Smooth muscle cell (in vitro differentiated cells): ENCODE measurements around the gene ENAH. TPM values are rescaled to one million over a fixed set of nuclear protein-coding genes. Genes with fewer than 3 reads are reported as not detected.

Experiments used
- DNase-seq: peaks from one replicate; lab custom pipeline; 2025; ENCODE audit not compliant: unreplicated experiment; lab: John Stamatoyannopoulos, UW
- H2AFZ ChIP-seq: fragments of 200-600 bp; sonication (generic); 2 replicates; pipeline ENCODE4 v1.6.0; 2016; ENCODE audit warnings: antibody characterized with exemption, low read depth, mild to moderate bottlenecking
- H3F3A ChIP-seq: fragments of 200-600 bp; sonication (generic); 2 replicates; pipeline ENCODE4 v1.6.0; 2017; ENCODE audit warnings: antibody characterized with exemption, low read depth
- H3K27ac ChIP-seq: fragments of 200-600 bp; sonication (generic); 2 replicates; pipeline ENCODE4 v1.5.1; 2016; ENCODE audit warnings: low read depth, mild to moderate bottlenecking
- H3K27me3 ChIP-seq: fragments of 200-600 bp; sonication (generic); 2 replicates; pipeline ENCODE4 v1.6.1; 2016; ENCODE audit warnings: low read depth, mild to moderate bottlenecking
- H3K36me3 ChIP-seq: fragments of 200-600 bp; sonication (generic); 2 replicates; pipeline ENCODE4 v1.5.1; 2016; ENCODE audit warnings: low read depth
- H3K4me1 ChIP-seq: fragments of 200-600 bp; sonication (generic); 2 replicates; pipeline ENCODE4 v1.5.1; 2016; ENCODE audit warnings: low read depth
- H3K4me2 ChIP-seq: fragments of 200-600 bp; sonication (generic); 2 replicates; pipeline ENCODE4 v1.6.0; 2016; ENCODE audit warnings: mild to moderate bottlenecking
- H3K4me3 ChIP-seq: fragments of 200-600 bp; sonication (generic); 2 replicates; pipeline ENCODE4 v1.5.1; 2016; ENCODE audit warnings: mild to moderate bottlenecking
- H3K79me2 ChIP-seq: fragments of 200-600 bp; sonication (generic); 2 replicates; pipeline ENCODE4 v1.6.0; 2016; ENCODE audit warnings: low read depth, mild to moderate bottlenecking
- H3K9ac ChIP-seq: fragments of 200-600 bp; sonication (generic); 2 replicates; pipeline ENCODE4 v1.6.0; 2016; ENCODE audit warnings: low read depth
- H3K9me3 ChIP-seq: fragments of 200-600 bp; sonication (generic); replicated peaks from 2 replicates; pipeline ENCODE4 v1.5.1; 2016; ENCODE audit warnings: low read depth
- H4K20me1 ChIP-seq: fragments of 200-600 bp; sonication (generic); 2 replicates; pipeline ENCODE4 v1.6.0; 2016; ENCODE audit warnings: low read depth
- WGBS: methylation state at CpG from one replicate; pipeline ENCODE4 v1.1.7; 2016; ENCODE audit warnings: low lambda C conversion rate; 5-methylcytosine and 5-hydroxymethylcytosine counted together
- polyA plus RNA-seq: library from polyadenylated mRNA; unstranded; fragments of >200 nt; fragmentation: Nextera tagmentation; extraction: Ambion mirVana; gene quantifications from 2 replicates; pipeline ENCODE4 v1.2.1, GENCODE V29; 2016
- total RNA-seq: library from RNA; depleted of rRNA; stranded (reverse); fragments of >200 nt; gene quantifications from 2 replicates; pipeline ENCODE4 v1.2.3, GENCODE V29; 2014
- TF ChIP-seq, protein P1 (sequence below): fragments of 200-600 bp; sonication (generic); IDR thresholded peaks from 2 replicates; pipeline ENCODE4 v1.5.1; 2017; ENCODE audit warnings: borderline replicate concordance, mild to moderate bottlenecking, antibody characterized with exemption; ENCODE audit not compliant: insufficient read depth, poor library complexity, severe bottlenecking

Gene ENAH
- total and polyA plus RNA-seq, 2 experiments from 2014 or later = 39.3 to 147 TPM

DNA sequence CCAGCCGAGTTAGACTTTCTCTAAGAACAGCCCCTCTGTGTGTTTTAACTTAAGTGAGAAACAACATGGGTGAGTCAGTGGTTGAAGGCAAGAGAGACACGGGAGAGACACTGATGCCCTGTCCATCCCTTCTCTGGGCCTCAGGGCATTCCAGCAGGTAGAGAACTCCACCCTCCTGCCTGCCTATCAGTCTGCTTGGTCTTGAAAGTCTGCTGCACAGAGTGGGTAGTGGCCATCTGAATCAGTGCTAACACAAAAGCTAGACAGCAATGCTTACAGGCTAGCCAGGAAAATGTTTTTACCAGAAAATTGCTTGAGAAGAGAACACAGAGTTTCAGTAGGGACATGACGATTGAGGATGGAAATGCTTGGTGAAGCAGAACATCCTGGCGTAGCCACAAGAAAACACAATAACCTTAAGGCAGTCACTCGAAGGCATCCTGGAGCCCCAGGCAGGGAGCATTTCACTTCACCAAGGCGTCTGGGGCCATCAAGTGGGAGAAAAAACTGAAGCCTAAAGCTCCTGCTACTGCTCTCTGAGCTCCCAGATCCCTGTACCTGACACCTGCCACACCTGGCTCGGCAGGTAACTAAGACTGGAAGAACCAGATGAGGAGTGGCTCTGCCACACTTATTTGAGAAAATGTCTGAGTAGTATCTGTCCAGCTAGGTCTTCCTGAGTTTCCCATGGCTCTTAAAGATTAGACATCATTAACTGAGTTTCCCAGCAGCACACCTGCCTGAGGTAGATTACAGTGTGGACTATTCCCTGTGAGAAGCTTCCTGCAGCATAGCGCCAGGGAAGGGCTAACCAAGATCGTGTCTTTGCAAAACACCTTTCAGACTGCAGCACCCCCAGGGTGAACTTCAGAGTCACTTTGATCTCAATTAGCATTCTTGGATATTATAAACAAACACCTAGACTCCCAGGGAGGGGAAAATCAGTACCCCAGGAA lies 207.0 kb downstream of the ENAH start:
- Histone ChIP-seq H3K27ac (peak overlapping the region; percentile 29), H3K9ac (no peak overlapping the region), H2AFZ (no peak overlapping the region), H3F3A (no peaks in the 10 kb centered on the region), H4K20me1 (no peaks in the 10 kb centered on the region), H3K4me3 (no peak overlapping the region), H3K36me3 (no peaks in the 10 kb centered on the region), H3K4me1 (no peaks in the 10 kb centered on the region), H3K27me3 (no peaks in the 10 kb centered on the region), H3K4me2 (no peak overlapping the region), H3K79me2 (no peaks in the 10 kb centered on the region), H3K9me3 (no peaks in the 10 kb centered on the region)
- WGBS = 60% methylated on average over 9 of the region's 9 CpGs
- TF ChIP-seq, protein P1, sequence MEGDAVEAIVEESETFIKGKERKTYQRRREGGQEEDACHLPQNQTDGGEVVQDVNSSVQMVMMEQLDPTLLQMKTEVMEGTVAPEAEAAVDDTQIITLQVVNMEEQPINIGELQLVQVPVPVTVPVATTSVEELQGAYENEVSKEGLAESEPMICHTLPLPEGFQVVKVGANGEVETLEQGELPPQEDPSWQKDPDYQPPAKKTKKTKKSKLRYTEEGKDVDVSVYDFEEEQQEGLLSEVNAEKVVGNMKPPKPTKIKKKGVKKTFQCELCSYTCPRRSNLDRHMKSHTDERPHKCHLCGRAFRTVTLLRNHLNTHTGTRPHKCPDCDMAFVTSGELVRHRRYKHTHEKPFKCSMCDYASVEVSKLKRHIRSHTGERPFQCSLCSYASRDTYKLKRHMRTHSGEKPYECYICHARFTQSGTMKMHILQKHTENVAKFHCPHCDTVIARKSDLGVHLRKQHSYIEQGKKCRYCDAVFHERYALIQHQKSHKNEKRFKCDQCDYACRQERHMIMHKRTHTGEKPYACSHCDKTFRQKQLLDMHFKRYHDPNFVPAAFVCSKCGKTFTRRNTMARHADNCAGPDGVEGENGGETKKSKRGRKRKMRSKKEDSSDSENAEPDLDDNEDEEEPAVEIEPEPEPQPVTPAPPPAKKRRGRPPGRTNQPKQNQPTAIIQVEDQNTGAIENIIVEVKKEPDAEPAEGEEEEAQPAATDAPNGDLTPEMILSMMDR = no peak
- DNase-seq = no peak

DNA sequence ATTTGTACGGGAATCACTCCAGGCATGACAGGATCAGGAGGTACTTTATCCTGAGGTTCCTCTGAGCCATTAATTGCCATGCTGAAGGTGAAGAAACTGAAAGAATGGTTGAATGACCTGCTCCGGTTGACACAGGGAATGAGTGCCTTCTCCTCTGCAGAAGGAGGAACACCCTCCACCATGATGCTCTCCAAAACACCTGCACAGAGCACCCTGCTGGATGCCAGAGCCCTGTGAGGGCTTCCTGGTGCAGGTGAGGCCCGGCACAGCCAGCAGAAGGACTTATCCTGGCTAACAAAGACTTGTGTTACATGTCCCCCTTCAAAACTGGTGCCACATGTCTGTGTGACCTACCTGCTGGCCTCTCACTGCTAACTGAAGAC lies 210.8 kb downstream of the ENAH start:
- no peaks in the 10 kb centered on the region for H3K36me3 ChIP-seq
- H3K27me3 ChIP-seq = no peaks in the 10 kb centered on the region
- no peak overlapping the region for H3K4me2 ChIP-seq
- TF ChIP-seq, protein P1 = no peak
- H3K79me2 ChIP-seq = no peaks in the 10 kb centered on the region
- no peaks in the 10 kb centered on the region for H3K9me3 ChIP-seq
- no peak overlapping the region for H2AFZ ChIP-seq
- no peaks in the 10 kb centered on the region for H3K4me1 ChIP-seq
- H4K20me1 ChIP-seq = no peaks in the 10 kb centered on the region
- no peak overlapping the region for H3K9ac ChIP-seq
- no peaks in the 10 kb centered on the region for H3F3A ChIP-seq
- H3K27ac ChIP-seq = no peak overlapping the region
- no peak overlapping the region for H3K4me3 ChIP-seq
- WGBS = 86% methylated on average over 3 of the region's 3 CpGs
- no peak for DNase-seq

DNA sequence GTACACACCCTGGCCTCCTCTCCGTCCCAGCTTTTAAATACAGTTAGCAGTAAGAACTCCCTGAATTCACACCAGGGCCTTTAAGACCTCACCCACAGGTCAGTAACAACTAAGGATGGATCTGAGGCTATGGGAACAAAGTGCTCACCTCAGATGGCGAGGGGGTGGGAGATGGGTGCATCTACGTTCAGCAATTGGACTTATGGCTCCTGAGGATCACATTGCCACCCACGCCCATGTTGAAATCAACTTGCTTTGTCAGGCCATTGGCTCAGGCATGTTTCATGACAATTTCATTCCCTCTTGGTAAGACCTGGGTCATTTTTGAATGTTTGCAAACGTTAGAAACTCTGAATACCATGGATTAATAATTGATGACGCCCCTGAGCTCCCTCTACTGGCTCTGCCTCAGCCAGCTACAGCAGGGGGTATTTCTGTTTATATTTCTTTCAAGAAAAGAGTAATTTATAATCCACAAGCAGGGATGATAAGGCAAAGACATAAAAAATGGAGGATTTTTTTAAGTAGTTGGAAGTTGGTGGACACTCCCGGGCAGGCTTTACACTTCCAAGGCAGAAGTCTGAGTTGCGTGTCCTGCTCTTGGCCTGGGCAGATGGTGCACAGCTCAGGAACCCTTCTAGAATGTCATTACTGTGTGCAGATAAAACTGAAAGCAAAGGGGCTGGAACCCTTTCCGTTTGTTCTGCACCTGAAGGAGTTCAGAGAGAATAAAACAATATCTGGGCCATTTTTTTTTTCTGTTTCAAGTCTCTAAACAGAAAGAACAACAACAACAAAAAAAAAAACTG lies 211.4 kb downstream of the ENAH start:
- DNase-seq = no peak
- Histone ChIP-seq H3K27ac (no peak overlapping the region), H3K9me3 (no peaks in the 10 kb centered on the region), H3F3A (no peaks in the 10 kb centered on the region), H3K4me1 (no peaks in the 10 kb centered on the region), H3K36me3 (no peaks in the 10 kb centered on the region), H3K27me3 (no peaks in the 10 kb centered on the region), H2AFZ (no peak overlapping the region), H3K4me2 (no peak overlapping the region), H4K20me1 (no peaks in the 10 kb centered on the region), H3K79me2 (no peaks in the 10 kb centered on the region), H3K4me3 (no peak overlapping the region), H3K9ac (no peak overlapping the region)
- TF ChIP-seq, protein P1 = no peak
- WGBS = 89% methylated on average over 9 of the region's 9 CpGs
